ENCODE results near the gene IRF2BP1.

Gene IRF2BP1

GRCh38 chr19:45927565-45928261 lies 41.8 kb upstream of the IRF2BP1 start:
- H3K4me3 ChIP-seq (ENCODE audit: control insufficient read depth, low read depth, low read length) = no peak overlapping the region; the same call in 1 of the 2 replicates
- DNase-seq (ENCODE audit: low read depth) = peak; percentile 37
- TF ChIP-seq, protein P1, sequence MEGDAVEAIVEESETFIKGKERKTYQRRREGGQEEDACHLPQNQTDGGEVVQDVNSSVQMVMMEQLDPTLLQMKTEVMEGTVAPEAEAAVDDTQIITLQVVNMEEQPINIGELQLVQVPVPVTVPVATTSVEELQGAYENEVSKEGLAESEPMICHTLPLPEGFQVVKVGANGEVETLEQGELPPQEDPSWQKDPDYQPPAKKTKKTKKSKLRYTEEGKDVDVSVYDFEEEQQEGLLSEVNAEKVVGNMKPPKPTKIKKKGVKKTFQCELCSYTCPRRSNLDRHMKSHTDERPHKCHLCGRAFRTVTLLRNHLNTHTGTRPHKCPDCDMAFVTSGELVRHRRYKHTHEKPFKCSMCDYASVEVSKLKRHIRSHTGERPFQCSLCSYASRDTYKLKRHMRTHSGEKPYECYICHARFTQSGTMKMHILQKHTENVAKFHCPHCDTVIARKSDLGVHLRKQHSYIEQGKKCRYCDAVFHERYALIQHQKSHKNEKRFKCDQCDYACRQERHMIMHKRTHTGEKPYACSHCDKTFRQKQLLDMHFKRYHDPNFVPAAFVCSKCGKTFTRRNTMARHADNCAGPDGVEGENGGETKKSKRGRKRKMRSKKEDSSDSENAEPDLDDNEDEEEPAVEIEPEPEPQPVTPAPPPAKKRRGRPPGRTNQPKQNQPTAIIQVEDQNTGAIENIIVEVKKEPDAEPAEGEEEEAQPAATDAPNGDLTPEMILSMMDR (IDR thresholded peaks at IDR 0.05; ENCODE audit: control insufficient read depth, insufficient read depth, low read depth, low read length, missing control alignments) = no peak

DNA sequence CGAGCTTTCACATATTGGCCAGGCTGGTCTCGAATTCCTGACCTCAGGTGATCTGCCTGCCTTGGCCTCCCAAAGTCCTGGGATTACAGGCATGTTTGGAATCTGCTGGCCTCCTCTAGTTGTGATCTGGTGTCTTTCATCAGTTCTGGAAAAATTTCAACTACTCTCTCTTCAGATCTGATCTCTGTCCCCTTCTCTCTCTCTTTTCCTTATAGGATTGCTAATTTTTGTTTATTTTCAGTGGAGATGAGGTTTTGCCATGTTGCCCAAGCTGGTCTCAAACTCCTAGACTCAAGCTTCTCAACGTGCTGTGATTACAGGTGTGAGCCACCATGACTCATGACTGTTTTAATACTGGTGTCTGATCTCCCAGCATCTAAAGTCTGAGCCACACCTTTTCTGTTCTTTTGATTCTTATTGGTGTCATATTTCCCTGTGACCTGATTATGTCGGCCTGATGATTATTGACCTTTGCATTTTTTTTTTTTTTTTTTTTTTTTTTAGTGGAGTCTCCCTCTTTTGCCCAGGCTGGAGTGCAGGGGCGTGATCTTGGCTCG lies 39.0 kb upstream of the IRF2BP1 start:
- H3K4me3 ChIP-seq (ENCODE audit: control insufficient read depth, low read depth, low read length) = no peak overlapping the region
- no peak for DNase-seq (ENCODE audit: low read depth)
- TF ChIP-seq, protein P1 (IDR thresholded peaks at IDR 0.05; ENCODE audit: control insufficient read depth, insufficient read depth, low read depth, low read length, missing control alignments) = no peak

- DNase-seq (ENCODE audit: low read depth) = no peak
- TF ChIP-seq, protein P1 (IDR thresholded peaks at IDR 0.05; ENCODE audit: control insufficient read depth, insufficient read depth, low read depth, low read length, missing control alignments) = peak; percentile 16
- no peak overlapping the region for H3K4me3 ChIP-seq (ENCODE audit: control insufficient read depth, low read depth, low read length)
These were observed 36.3 kb upstream of the IRF2BP1 start for GRCh38 chr19:45922281-45922680.

GRCh38 chr19:45920458-45920857 lies 34.5 kb upstream of the IRF2BP1 start:
- DNase-seq (ENCODE audit: low read depth) = no peak
- TF ChIP-seq, protein P1 (IDR thresholded peaks at IDR 0.05; ENCODE audit: control insufficient read depth, insufficient read depth, low read depth, low read length, missing control alignments) = no peak
- H3K4me3 ChIP-seq (ENCODE audit: control insufficient read depth, low read depth, low read length) = no peak overlapping the region

DNA sequence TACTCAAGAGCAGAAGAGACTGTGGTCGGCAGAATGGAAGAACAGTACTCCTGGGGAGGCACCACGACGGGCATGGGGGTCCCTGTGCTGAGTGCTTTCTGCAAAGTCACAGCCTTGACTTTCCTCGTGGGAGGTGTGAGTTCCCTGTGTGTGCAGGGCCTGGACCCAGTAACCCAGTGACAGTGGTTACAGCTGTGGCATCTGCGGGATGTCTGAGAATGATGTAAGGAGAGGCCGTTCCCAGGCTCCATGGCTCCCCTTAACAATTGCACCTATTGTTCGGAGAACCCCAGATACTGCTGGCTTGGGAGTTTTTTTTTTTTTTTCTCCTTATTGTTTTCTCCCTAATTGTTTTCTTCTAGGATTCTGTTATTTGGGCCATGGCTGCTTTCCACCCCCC lies 33.7 kb upstream of the IRF2BP1 start:
- DNase-seq (ENCODE audit: low read depth) = no peak
- no peak overlapping the region for H3K4me3 ChIP-seq (ENCODE audit: control insufficient read depth, low read depth, low read length)
- TF ChIP-seq, protein P1 (IDR thresholded peaks at IDR 0.05; ENCODE audit: control insufficient read depth, insufficient read depth, low read depth, low read length, missing control alignments) = no peak

- DNase-seq (ENCODE audit: low read depth) = no peak
- H3K4me3 ChIP-seq (ENCODE audit: control insufficient read depth, low read depth, low read length) = no peak overlapping the region
- TF ChIP-seq, protein P1 (IDR thresholded peaks at IDR 0.05; ENCODE audit: control insufficient read depth, insufficient read depth, low read depth, low read length, missing control alignments) = no peak
These were observed 32.8 kb upstream of the IRF2BP1 start for GRCh38 chr19:45918721-45919120.

All from AG09309 (cell line).